Measurements from ENCODE around the gene TGFB1I1. TPM values are rescaled to one million over a fixed set of nuclear protein-coding genes. Genes with fewer than 3 reads are reported as not detected.
A peak's percentile ranks its signal among the peaks of the same experiment; 100 is the strongest.

TGFB1I1 gene
- total and polyA plus RNA-seq, 2 experiments from 2014 or later = 4.1 to 4.2 TPM

DNA sequence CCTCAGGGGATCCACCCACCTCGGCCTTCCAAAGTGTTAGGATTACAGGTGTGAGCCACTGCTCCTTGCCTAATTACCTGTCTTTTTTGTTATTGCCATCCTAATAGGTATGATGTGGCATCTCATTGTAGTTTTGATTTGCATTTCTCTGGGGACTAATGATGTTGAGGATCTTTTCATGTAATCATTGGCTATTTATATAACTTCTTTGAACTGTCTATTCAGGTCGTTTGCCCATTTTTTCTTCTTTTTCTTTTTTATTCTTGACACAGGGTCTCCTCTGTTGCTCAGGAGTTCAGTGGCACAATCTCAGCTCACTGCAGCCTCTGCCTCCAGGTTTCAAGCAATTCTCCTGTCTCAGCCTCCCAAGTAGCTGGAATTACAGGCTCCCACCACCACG, 1.3 kb upstream of the TGFB1I1 start (continued):
- TF ChIP-seq, protein P1, sequence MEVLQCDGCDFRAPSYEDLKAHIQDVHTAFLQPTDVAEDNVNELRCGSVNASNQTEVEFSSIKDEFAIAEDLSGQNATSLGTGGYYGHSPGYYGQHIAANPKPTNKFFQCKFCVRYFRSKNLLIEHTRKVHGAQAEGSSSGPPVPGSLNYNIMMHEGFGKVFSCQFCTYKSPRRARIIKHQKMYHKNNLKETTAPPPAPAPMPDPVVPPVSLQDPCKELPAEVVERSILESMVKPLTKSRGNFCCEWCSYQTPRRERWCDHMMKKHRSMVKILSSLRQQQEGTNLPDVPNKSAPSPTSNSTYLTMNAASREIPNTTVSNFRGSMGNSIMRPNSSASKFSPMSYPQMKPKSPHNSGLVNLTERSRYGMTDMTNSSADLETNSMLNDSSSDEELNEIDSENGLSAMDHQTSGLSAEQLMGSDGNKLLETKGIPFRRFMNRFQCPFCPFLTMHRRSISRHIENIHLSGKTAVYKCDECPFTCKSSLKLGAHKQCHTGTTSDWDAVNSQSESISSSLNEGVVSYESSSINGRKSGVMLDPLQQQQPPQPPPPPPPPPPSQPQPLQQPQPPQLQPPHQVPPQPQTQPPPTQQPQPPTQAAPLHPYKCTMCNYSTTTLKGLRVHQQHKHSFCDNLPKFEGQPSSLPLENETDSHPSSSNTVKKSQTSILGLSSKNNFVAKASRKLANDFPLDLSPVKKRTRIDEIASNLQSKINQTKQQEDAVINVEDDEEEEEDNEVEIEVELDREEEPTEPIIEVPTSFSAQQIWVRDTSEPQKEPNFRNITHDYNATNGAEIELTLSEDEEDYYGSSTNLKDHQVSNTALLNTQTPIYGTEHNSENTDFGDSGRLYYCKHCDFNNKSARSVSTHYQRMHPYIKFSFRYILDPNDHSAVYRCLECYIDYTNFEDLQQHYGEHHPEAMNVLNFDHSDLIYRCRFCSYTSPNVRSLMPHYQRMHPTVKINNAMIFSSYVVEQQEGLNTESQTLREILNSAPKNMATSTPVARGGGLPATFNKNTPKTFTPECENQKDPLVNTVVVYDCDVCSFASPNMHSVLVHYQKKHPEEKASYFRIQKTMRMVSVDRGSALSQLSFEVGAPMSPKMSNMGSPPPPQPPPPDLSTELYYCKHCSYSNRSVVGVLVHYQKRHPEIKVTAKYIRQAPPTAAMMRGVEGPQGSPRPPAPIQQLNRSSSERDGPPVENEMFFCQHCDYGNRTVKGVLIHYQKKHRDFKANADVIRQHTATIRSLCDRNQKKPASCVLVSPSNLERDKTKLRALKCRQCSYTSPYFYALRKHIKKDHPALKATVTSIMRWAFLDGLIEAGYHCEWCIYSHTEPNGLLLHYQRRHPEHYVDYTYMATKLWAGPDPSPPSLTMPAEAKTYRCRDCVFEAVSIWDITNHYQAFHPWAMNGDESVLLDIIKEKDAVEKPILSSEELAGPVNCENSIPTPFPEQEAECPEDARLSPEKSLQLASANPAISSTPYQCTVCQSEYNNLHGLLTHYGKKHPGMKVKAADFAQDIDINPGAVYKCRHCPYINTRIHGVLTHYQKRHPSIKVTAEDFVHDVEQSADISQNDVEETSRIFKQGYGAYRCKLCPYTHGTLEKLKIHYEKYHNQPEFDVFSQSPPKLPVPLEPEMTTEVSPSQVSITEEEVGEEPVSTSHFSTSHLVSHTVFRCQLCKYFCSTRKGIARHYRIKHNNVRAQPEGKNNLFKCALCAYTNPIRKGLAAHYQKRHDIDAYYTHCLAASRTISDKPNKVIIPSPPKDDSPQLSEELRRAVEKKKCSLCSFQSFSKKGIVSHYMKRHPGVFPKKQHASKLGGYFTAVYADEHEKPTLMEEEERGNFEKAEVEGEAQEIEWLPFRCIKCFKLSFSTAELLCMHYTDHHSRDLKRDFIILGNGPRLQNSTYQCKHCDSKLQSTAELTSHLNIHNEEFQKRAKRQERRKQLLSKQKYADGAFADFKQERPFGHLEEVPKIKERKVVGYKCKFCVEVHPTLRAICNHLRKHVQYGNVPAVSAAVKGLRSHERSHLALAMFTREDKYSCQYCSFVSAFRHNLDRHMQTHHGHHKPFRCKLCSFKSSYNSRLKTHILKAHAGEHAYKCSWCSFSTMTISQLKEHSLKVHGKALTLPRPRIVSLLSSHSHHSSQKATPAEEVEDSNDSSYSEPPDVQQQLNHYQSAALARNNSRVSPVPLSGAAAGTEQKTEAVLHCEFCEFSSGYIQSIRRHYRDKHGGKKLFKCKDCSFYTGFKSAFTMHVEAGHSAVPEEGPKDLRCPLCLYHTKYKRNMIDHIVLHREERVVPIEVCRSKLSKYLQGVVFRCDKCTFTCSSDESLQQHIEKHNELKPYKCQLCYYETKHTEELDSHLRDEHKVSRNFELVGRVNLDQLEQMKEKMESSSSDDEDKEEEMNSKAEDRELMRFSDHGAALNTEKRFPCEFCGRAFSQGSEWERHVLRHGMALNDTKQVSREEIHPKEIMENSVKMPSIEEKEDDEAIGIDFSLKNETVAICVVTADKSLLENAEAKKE (CRISPR knock-in tag; IDR thresholded peaks at IDR 0.05) = no peak
- TF ChIP-seq, protein P2, sequence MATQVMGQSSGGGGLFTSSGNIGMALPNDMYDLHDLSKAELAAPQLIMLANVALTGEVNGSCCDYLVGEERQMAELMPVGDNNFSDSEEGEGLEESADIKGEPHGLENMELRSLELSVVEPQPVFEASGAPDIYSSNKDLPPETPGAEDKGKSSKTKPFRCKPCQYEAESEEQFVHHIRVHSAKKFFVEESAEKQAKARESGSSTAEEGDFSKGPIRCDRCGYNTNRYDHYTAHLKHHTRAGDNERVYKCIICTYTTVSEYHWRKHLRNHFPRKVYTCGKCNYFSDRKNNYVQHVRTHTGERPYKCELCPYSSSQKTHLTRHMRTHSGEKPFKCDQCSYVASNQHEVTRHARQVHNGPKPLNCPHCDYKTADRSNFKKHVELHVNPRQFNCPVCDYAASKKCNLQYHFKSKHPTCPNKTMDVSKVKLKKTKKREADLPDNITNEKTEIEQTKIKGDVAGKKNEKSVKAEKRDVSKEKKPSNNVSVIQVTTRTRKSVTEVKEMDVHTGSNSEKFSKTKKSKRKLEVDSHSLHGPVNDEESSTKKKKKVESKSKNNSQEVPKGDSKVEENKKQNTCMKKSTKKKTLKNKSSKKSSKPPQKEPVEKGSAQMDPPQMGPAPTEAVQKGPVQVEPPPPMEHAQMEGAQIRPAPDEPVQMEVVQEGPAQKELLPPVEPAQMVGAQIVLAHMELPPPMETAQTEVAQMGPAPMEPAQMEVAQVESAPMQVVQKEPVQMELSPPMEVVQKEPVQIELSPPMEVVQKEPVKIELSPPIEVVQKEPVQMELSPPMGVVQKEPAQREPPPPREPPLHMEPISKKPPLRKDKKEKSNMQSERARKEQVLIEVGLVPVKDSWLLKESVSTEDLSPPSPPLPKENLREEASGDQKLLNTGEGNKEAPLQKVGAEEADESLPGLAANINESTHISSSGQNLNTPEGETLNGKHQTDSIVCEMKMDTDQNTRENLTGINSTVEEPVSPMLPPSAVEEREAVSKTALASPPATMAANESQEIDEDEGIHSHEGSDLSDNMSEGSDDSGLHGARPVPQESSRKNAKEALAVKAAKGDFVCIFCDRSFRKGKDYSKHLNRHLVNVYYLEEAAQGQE (IDR thresholded peaks at IDR 0.05; ENCODE audit: unreplicated experiment) = no peak
- no peak for TF ChIP-seq JUNB (IDR thresholded peaks at IDR 0.05; ENCODE audit: unreplicated experiment)

DNA sequence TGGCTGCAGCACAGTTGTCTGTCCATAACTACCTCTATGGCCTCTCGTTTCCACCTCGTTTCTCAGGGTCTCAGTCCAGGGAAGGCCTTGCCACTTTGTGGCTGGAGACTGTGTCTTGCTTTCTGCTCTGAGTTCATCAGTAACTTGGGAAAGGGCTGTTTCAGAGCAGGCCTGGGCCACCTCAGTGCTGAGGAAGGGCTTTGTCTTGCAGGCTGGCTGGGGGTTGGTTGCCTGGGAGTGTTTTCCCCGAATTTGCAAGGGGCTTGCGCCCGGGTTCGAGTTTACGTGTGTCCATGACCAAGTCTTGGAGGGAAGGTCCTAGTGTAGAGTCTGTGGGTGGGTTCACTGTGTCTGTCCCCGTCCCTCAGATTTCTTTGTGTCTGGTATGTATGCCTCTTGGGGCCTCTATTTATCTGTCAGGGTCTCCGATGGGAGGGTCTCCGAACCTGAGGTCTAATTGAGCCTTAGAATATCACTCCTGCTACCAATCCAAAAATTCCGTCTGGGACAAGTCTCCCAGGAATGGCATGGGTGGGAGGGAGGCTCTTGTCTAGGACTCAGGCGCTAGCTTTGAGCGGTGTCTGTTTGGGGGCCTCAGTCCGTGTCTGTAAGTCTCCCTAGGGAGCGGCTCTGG, 594 bp upstream of the TGFB1I1 start:
- Histone ChIP-seq H3K9me2 (ENCODE audit: insufficient read depth) (no peaks in the 10 kb centered on the region), H4K20me1 (replicated peaks; ENCODE audit: insufficient read depth) (no peaks in the 10 kb centered on the region; the same call in 1 of the 2 replicates), H3K36me3 (ENCODE audit: insufficient read depth) (no peaks in the 10 kb centered on the region), H3K4me3 (peak overlapping the region; percentile 90), H3F3A (replicated peaks; ENCODE audit: low read depth) (no peaks in the 10 kb centered on the region), H3K27me3 (ENCODE audit: insufficient read depth) (peaks cover 56% of the 10 kb centered on the region), H2AFZ (peak overlapping the region; percentile 78), H3K79me2 (replicated peaks; ENCODE audit: insufficient read depth) (no peaks in the 10 kb centered on the region), H3K4me2 (peak overlapping the region; percentile 87), H3K27ac (ENCODE audit: low read depth) (no peak overlapping the region), H3K4me1 (ENCODE audit: insufficient read depth) (peaks cover 7% of the 10 kb centered on the region; the same call in 1 of the 2 replicates)
- H3K9me3 Mint-ChIP-seq = peaks cover 6% of the 10 kb centered on the region
- H3K36me3 Mint-ChIP-seq (ENCODE audit: low read depth) = peaks cover 16% of the 10 kb centered on the region
- H3K4me1 Mint-ChIP-seq = peaks cover 9% of the 10 kb centered on the region; the same call in 2 of the 3 replicates
- ATAC-seq = no peak
- peak; percentile 48 for DNase-seq (ENCODE audit: low spot score)
- H3K27me3 Mint-ChIP-seq (ENCODE audit: insufficient read depth, low read depth, poor library complexity) = peaks cover 48% of the 10 kb centered on the region
- H3K27ac Mint-ChIP-seq = no peak overlapping the region
- peak overlapping the region; percentile 64 for H3K4me3 Mint-ChIP-seq
- TF ChIP-seq EZH2 (IDR thresholded peaks at IDR 0.05; ENCODE audit: low read depth, unreplicated experiment) = no peak
- TF ChIP-seq, protein P3, sequence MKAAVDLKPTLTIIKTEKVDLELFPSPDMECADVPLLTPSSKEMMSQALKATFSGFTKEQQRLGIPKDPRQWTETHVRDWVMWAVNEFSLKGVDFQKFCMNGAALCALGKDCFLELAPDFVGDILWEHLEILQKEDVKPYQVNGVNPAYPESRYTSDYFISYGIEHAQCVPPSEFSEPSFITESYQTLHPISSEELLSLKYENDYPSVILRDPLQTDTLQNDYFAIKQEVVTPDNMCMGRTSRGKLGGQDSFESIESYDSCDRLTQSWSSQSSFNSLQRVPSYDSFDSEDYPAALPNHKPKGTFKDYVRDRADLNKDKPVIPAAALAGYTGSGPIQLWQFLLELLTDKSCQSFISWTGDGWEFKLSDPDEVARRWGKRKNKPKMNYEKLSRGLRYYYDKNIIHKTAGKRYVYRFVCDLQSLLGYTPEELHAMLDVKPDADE (IDR thresholded peaks at IDR 0.05) = no peak
- TF ChIP-seq, protein P4, sequence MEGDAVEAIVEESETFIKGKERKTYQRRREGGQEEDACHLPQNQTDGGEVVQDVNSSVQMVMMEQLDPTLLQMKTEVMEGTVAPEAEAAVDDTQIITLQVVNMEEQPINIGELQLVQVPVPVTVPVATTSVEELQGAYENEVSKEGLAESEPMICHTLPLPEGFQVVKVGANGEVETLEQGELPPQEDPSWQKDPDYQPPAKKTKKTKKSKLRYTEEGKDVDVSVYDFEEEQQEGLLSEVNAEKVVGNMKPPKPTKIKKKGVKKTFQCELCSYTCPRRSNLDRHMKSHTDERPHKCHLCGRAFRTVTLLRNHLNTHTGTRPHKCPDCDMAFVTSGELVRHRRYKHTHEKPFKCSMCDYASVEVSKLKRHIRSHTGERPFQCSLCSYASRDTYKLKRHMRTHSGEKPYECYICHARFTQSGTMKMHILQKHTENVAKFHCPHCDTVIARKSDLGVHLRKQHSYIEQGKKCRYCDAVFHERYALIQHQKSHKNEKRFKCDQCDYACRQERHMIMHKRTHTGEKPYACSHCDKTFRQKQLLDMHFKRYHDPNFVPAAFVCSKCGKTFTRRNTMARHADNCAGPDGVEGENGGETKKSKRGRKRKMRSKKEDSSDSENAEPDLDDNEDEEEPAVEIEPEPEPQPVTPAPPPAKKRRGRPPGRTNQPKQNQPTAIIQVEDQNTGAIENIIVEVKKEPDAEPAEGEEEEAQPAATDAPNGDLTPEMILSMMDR (conservative IDR thresholded peaks at IDR 0.05; ENCODE audit: low read depth in 2 of 2) = no peak
- no peak for TF ChIP-seq POLR2AphosphoS5 (IDR thresholded peaks at IDR 0.05; ENCODE audit: low read depth)
- no peak for TF ChIP-seq STAT1 (IDR thresholded peaks at IDR 0.05; ENCODE audit: unreplicated experiment)
- TF ChIP-seq EZH2phosphoT487 (IDR thresholded peaks at IDR 0.05; ENCODE audit: unreplicated experiment) = no peak

Measured in GM23338 (cell line).